Ishikawa (cell line): ENCODE results near the gene TRIAP1.

Experiments used
- CEBPB ChIP-seq: IDR thresholded peaks from 2 replicates; pipeline ENCODE4 v1.6.1; 2012
- CREB1 ChIP-seq: IDR thresholded peaks from 2 replicates; pipeline ENCODE4 v1.6.1; 2012; ENCODE audit warnings: low read depth
- EGR1 ChIP-seq: IDR thresholded peaks from 2 replicates; pipeline ENCODE4 v1.6.1; 2012
- EP300 ChIP-seq: IDR thresholded peaks from 2 replicates; pipeline ENCODE4 v1.6.1; 2012; ENCODE audit warnings: borderline replicate concordance
- FOXM1 ChIP-seq: IDR thresholded peaks from 2 replicates; pipeline ENCODE4 v1.6.1; 2012; ENCODE audit warnings: low read depth, borderline replicate concordance
- MAX ChIP-seq: IDR thresholded peaks from 2 replicates; pipeline ENCODE4 v1.6.1; 2012
- NFIC ChIP-seq: IDR thresholded peaks from 2 replicates; pipeline ENCODE4 v1.6.1; 2012
- RAD21 ChIP-seq: IDR thresholded peaks from 2 replicates; pipeline ENCODE4 v1.6.1; 2012; ENCODE audit warnings: low read depth
- REST ChIP-seq: IDR thresholded peaks from 2 replicates; pipeline ENCODE4 v1.6.1; 2012; ENCODE audit warnings: low read depth, mild to moderate bottlenecking
- TAF1 ChIP-seq: IDR thresholded peaks from 2 replicates; pipeline ENCODE4 v1.6.1; 2012; ENCODE audit warnings: low read depth, mild to moderate bottlenecking
- TCF12 ChIP-seq: IDR thresholded peaks from 2 replicates; pipeline ENCODE4 v1.6.1; 2012; ENCODE audit warnings: low read depth
- TEAD4 ChIP-seq: IDR thresholded peaks from 2 replicates; pipeline ENCODE4 v1.6.1; 2012
- YY1 ChIP-seq: IDR thresholded peaks from 2 replicates; pipeline ENCODE4 v1.6.1; 2012; ENCODE audit warnings: low read depth
- ZBTB7A ChIP-seq: IDR thresholded peaks from 2 replicates; pipeline ENCODE4 v1.6.1; 2012; ENCODE audit warnings: low read depth
- TF ChIP-seq, protein P1 (sequence below): IDR thresholded peaks from 2 replicates; pipeline ENCODE4 v1.6.1; 2012

The TRIAP1 gene

DNA sequence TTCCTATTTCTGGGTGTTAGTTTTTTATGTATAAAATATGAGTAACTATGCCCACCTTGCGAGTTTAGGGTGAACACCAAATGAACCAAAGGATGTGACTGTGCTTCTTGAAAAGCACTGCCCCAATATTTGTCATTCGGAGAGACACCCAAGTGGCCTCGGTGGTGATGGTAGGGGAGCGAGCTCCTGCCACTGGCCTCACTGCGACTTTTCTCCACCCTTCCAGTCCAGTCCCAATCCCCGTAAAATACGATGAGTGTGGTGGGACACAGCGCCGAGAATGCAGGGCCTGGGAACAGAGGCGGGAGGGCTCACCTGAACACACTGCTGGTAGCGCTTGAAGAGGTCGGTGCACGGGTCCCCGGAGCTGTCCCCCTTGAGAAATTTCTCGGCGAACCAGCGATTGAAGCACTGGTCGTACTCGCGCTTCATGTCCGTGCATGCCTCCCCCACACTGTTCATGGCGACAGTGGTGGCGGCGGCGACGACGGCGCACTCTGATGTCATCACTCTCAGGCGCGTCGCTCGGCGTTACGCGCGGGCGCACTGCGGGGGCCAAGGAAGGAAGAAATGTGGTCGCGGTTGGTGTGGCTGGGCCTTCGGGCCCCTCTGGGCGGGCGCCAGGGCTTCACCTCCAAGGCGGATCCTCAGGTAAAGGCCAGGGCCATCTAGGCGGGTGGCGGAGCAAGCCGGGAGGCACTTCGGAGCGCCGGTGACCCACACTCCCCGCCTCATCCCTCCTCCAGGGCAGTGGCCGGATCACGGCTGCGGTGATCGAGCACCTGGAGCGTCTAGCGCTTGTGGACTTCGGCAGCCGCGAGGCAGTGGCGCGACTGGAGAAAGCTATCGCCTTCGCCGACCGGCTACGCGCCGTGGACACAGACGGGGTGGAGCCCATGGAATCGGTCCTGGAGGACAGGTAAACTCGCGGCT, at the start of gene TRIAP1, which contains the start of gene GATC:
TRIAP1 (minus strand) TSS at position 474 of the 933 bp plus-strand sequence; CDS start at position 462, 12 bp downstream.
GATC (plus strand) TSS at position 534 of the 933 bp plus-strand sequence; CDS start at position 571, 37 bp downstream.
- TF ChIP-seq CREB1, result peak; percentile 99
- TF ChIP-seq TEAD4, result peak; percentile 34
- TF ChIP-seq ZBTB7A, result no peak
- TF ChIP-seq CEBPB, result no peak
- peak; percentile 51; the same call in 1 of the 2 replicates for TF ChIP-seq EGR1
- TF ChIP-seq TAF1, result peak; percentile 83
- TF ChIP-seq EP300, result peak; percentile 17; the same call in 1 of the 2 replicates
- no peak for TF ChIP-seq RAD21
- TF ChIP-seq NFIC, result no peak
- TF ChIP-seq YY1, result peak; percentile 94
- TF ChIP-seq, protein P1, sequence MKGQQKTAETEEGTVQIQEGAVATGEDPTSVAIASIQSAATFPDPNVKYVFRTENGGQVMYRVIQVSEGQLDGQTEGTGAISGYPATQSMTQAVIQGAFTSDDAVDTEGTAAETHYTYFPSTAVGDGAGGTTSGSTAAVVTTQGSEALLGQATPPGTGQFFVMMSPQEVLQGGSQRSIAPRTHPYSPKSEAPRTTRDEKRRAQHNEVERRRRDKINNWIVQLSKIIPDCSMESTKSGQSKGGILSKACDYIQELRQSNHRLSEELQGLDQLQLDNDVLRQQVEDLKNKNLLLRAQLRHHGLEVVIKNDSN, result no peak
- no peak for TF ChIP-seq FOXM1
- TF ChIP-seq TCF12, result peak; percentile 72
- peak; percentile 93 for TF ChIP-seq MAX
- no peak for TF ChIP-seq REST

- TF ChIP-seq, protein P1, result no peak
- TF ChIP-seq RAD21 (no peak), REST (no peak), CEBPB (0 out of 2 replicates have a peak, but pooled peaks have one; percentile 29), FOXM1 (no peak), MAX (no peak), ZBTB7A (no peak; the same call in 1 of the 2 replicates)
Measured at GRCh38 chr12:120495186-120495730, 49.1 kb upstream of the TRIAP1 start.

DNA sequence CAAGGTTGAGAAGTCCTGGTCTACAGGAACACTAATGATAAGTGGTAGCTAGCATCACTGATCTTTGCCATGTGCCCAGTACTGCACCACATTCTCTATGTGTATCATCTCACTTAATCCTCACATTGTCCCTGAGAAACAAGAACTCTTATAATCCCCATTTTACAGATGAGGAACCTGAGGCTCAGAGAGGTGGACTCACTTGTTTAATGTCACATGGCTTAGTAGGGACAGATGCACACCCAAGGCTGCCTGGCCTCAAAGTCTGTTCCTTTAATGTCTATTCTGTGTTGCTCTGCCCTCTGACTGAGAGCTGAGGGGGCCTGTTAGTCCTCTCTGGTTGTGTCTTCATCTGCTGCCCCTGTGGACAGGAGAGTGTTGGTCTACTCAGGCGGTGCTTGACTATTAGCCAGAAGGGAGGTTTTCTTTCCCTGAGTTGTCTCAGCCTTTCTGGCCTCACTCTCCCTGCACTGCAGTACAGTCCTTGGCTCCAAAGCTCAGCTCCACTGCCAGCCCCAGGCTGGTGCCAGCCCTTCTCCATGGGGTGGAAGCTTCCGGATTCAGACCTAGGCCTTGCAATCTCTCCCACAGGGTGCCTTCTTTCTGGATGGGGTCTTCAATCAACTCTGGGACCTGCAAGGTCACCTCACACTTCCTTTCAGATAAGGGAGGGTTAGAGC, 44.8 kb upstream of the TRIAP1 start:
- TF ChIP-seq, protein P1, result no peak

GRCh38 chr12:120490325-120490724, 44.1 kb upstream of the TRIAP1 start:
- TF ChIP-seq REST (no peak), MAX (no peak), RAD21 (no peak), TCF12 (no peak), NFIC (no peak), TEAD4 (no peak), YY1 (no peak), FOXM1 (no peak), CEBPB (no peak), ZBTB7A (no peak), TAF1 (no peak), EGR1 (no peak), EP300 (no peak), CREB1 (no peak)
- TF ChIP-seq, protein P1, result no peak
